Stimulated activated CD4-positive, alpha-beta T cell treated with anti-CD3 and anti-CD28 coated beads, Interleukin-2, amount 100 ng/mL, for 4 hours (primary cell): ENCODE data around the gene PRPH.
"Not testable (repeated sequence)": the region's sequence is repeated elsewhere in the genome, so short reads cannot be mapped to it uniquely, and the experiment has no call there.

Experiments used
- DNase-seq: peaks from one replicate; pipeline ENCODE4 v3.0.0-alpha.2; 2020; ENCODE audit warnings: low read depth

Gene PRPH

GRCh38 chr12:49276304-49277290 is 18.4 kb upstream of the PRPH start:
- no peak for DNase-seq

GRCh38 chr12:49277466-49277865 is 17.5 kb upstream of the PRPH start:
- DNase-seq, result no peak

GRCh38 chr12:49279706-49280159 is 15.2 kb upstream of the PRPH start:
- DNase-seq, result no peak

- not testable (repeated sequence) for DNase-seq
Measured at GRCh38 chr12:49280545-49280944, 14.4 kb upstream of the PRPH start.

GRCh38 chr12:49282302-49282701 is 12.6 kb upstream of the PRPH start:
- DNase-seq, result no peak

GRCh38 chr12:49282740-49283375 is 12.1 kb upstream of the PRPH start:
- not testable (repeated sequence) for DNase-seq

GRCh38 chr12:49283541-49284429 is 11.2 kb upstream of the PRPH start:
- no peak for DNase-seq

- no peak for DNase-seq
Measured at GRCh38 chr12:49284672-49285071, 10.3 kb upstream of the PRPH start.

- no peak for DNase-seq
Measured at GRCh38 chr12:49287876-49288275, 7.1 kb upstream of the PRPH start.

GRCh38 chr12:49288412-49288853 is 6.5 kb upstream of the PRPH start:
- peak; percentile 50 for DNase-seq

GRCh38 chr12:49288922-49289555 is 5.9 kb upstream of the PRPH start:
- no peak for DNase-seq

- no peak for DNase-seq
Measured at GRCh38 chr12:49292729-49293055, 2.3 kb upstream of the PRPH start.

- DNase-seq, result no peak
Measured at GRCh38 chr12:49293056-49293956, 1.6 kb upstream of the PRPH start.

GRCh38 chr12:49294086-49294803 is 702 bp upstream of the PRPH start:
- no peak for DNase-seq

- no peak for DNase-seq
Measured at GRCh38 chr12:49294804-49295081, 204 bp upstream of the PRPH start.

GRCh38 chr12:49296034-49296835 is 1.3 kb downstream of the PRPH start:
- DNase-seq, result peak; percentile 36

- no peak for DNase-seq
Measured at GRCh38 chr12:49296836-49297694, 2.1 kb downstream of the PRPH start.

- no peak for DNase-seq
Measured at GRCh38 chr12:49297695-49298060, 2.7 kb downstream of the PRPH start.
